ENCODE results near the gene SEM1. TPM values are rescaled to one million over a fixed set of nuclear protein-coding genes. Genes with fewer than 3 reads are reported as not detected.

The SEM1 gene
- 43.0 and 70.9 TPM in 2 replicates for total RNA-seq

DNA sequence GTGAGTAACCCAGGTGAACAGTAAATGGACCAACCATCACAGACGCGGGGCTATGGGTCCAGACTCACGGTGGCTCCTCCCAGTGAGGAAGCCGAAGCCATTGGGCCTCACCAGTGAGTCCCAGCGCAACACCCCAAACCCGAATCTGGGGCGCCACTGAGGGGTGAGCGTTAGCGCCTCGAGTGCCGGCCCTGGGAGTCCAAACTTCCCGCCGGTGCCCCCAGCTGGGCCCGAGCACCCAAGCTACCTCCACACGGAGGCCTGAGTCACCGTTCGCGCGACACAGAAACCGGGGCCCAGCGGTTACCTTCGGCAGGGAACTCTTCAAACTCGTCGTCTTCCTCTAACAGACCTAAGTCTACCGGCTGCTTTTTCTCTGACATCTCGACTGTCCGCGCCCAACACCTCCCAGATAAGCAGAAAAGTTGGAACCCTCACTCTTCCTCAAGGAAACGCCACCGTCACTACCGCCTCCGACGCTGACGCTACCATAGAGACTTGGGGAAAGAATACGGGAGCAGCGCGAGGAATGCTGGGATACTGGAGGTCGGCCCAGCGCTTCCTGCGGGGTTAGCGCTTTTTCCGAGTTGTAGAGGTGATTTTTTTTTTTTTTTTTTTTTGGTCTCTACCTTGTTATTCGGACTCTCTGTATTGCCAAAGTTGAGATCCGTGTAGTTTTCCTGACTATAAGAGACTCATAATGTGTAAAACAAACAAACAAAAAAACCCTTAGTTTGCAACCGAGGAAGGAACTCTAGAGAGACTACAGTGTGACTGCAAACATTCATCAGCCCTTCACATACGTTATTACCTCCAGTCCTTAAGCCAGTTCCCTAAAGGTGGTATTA is at the start of gene SEM1:
Gene SEM1, minus strand, starts transcription at position 466 of the 848 bp plus-strand sequence. Its CDS starts 83 bp downstream, at position 383.

